ENCODE results near the gene SEMG2.
A peak's percentile ranks its signal among the peaks of the same experiment; 100 is the strongest.

Gene SEMG2

DNA sequence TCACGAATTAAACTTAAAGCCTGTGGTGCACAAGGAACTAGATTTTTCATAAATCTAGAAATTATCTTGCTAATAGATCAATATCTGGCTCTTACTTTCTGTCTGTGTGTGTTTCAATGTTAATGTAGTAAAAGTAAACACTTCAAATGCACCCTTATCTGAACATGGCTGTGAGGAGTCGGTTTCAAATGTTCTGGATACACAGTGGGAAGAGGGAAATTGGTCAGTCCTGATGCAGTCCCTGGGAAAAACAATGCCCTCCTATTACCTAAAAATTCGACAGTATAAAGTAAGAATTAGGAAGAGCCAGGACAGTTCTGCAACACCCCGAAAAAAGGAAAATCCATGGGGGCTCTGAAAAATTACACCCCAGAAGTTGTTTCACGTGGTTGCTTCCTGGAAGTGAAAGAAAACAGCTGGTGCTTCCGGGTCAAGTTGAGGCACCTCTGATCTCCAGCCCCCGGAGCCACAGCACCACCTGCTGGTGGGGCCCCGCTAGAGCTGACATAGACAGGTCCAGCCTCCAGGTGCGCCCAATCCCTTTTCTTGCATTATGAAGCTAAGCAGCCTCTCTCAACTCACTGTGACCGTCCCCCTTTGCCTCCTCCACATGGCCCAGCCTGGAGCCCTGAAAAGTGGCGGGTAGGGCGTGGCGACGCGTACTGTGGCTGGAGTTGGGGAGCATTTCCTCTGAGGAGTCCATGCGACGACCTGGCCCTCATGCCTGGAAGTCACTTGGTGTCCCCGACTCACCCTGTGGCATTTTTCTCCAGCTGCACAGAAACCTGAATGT lies 8.3 kb downstream of the SEMG2 start:
- no peak for DNase-seq (ENCODE audit: low read depth)

GRCh38 chr20:45230631-45231030 lies 9.5 kb downstream of the SEMG2 start:
- no peak for DNase-seq (ENCODE audit: low read depth)

DNA sequence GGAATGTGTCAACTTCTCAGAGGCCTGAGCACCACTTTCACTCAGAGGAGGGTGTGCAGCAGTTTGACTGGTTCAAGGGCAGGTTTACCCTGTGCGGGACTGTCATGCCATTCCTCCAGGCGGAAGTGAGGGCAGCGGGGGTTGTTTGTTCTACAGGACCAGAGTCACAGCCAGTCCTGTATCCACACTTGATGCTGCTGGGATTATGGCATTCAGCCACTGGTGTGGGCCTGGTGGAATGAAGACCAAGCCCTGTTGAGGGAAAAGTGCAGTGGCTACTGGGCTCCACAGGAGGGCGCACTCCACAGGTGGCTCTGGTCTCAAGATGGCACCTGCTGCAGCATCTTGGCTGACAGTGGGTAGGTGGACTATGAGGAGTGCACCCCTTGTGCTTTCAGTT lies 14.8 kb downstream of the SEMG2 start:
- no peak for DNase-seq (ENCODE audit: low read depth)

GRCh38 chr20:45238139-45238538 lies 17.0 kb downstream of the SEMG2 start:
- DNase-seq (ENCODE audit: low read depth), result no peak

DNA sequence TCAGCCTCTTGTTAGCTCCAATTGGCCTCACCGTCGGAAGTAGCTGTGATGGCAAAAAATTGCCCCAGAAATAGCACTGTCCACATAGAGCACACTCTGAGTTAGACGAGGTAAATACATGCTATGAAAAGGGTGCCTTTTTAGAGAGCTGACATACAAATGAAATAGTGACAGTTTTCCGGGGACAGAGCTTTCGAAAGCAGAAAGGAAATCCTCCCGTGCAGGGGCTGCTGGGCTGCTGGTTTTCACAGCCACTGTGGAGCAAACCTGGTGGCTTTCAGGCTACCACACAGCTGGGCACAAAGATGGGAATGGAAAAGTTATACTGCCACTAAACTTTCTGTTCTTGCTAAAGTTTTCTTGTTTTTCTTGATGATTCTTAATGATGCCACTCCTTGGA lies 24.9 kb downstream of the SEMG2 start:
- DNase-seq (ENCODE audit: low read depth), result no peak

DNA sequence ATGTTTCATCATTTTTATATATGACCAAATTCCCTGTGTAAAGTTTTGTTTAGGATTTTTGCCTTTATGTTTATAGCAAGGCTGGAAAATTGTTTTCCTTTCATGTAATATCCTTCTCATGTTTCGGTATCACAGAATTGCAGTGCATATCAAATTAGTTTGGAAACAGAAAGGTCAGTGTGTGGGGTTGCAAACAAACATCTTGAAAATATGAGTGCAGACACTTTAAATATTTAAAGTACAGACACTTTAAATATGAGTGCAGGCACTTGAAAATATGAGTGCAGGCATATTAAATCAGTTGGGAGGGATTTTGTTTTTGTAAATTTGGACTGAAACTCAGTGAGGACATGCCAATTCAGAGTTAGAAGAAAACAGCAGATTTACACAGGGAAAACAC lies 26.7 kb downstream of the SEMG2 start:
- no peak for DNase-seq (ENCODE audit: low read depth)

DNA sequence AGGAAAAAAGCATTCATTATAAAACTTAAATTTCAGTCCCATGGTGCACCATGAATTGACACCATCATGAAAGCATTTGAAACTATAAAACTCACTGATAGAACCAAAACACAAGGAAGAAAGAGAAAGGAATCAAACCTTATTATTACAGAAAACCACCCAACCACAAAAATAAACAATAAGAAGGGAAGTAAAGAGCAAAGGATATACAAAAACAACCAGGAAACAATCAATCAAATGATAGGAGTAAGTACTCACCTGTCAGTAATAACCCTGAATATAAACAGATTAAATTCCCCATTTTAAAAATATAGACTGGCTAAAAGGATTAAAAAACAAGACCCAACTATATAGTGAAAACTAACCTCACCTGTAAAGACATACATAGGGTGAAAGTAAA lies 27.4 kb downstream of the SEMG2 start:
- DNase-seq (ENCODE audit: low read depth), result no peak

DNA sequence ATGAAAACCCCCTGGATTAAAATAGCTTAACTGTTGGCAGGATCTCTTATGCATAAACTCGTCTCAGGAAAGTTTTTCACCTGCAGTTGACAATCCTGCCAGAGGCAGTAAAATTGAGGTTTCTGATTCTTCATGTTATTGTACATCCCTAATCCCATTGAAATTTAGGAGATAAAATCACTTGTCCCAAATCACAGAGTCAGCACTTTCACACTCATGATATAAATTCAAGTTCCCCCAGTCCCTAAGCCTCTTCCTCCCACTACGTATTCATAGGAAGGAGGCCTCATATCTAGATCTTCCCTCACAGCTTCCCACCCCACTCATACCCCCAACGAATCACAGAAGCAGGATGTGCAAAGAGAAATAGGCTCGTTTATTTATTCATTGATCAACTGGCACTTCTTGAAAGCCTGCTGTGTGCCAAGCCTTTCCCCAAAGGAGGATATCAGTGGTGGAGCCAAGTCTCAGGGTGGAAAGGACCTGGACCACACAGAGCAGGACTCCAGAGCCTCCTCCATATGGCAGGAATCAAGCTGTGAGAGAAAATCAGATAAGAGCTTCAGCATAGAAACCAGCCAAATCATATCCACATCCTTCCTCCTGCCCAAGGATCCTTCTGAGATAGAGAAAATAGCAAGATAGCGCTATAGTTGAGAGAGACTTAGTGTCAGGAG lies 30.8 kb downstream of the SEMG2 start:
- DNase-seq (ENCODE audit: low read depth), result no peak

GRCh38 chr20:45253261-45253660 lies 32.1 kb downstream of the SEMG2 start:
- DNase-seq (ENCODE audit: low read depth), result no peak

- DNase-seq (ENCODE audit: low read depth), result peak; percentile 89
Observed at GRCh38 chr20:45254383-45255262, 33.5 kb downstream of the SEMG2 start, which contains the start of gene SLPI. Gene SLPI, minus strand, starts transcription at chr20:45254564. Its CDS starts 21 bp downstream, at chr20:45254543.

- no peak for DNase-seq (ENCODE audit: low read depth)
Observed at GRCh38 chr20:45257161-45257560, 36.0 kb downstream of the SEMG2 start.

DNA sequence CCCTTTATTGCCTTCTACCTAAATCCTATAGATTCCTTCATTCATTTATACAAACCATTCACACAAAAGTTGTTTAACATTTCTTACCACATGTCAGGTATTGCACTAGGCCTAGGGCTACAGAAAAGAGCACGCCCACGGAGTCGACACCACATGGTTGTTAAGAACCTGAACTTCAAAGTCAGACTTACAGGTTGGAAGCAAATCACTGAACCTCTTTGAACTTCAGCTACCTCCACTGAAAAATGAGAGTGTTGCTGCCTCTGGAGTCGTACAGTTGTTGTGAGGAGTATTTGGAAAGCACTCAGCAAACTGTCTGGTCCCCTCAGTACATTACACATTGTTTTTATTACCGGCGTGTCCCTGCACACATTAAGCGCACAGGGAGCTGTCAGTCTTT lies 36.5 kb downstream of the SEMG2 start:
- no peak for DNase-seq (ENCODE audit: low read depth)

- DNase-seq (ENCODE audit: low read depth), result no peak
Observed at GRCh38 chr20:45258259-45258658, 37.1 kb downstream of the SEMG2 start.

GRCh38 chr20:45258664-45259063 lies 37.5 kb downstream of the SEMG2 start:
- no peak for DNase-seq (ENCODE audit: low read depth)

DNA sequence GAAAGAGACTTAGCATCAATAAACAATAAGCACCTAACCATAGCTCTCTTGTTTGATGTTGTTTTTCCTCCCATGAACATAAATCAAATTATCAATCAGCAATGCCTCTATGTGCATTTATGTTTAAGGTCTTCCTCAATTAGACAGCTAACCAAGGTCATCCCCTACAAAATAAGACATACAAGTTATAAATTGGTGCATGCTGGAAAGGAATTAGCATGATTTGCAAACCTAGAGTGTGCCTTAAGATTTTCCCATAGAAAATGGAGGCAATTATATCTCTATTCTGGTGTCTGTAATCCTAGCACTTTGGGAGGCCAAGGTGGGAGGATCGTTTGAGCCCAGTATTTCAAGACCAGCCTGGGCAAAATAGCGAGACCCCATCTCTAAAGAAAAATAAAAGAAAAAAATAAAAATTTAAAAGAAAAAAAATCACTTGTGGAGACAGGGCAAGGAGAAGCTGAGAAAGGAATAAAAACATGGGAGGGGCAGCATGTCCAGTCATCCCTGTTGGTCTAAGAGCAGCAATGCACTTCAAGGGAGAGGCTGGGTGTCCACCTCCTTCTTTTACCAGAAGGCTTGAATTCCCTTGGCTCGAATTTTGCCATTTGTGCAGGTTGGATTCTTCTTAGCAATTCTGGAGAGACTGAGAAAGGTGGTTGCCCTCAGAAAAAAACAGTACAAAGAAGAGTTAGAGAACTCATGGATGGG lies 42.5 kb downstream of the SEMG2 start:
- DNase-seq (ENCODE audit: low read depth), result no peak

DNA sequence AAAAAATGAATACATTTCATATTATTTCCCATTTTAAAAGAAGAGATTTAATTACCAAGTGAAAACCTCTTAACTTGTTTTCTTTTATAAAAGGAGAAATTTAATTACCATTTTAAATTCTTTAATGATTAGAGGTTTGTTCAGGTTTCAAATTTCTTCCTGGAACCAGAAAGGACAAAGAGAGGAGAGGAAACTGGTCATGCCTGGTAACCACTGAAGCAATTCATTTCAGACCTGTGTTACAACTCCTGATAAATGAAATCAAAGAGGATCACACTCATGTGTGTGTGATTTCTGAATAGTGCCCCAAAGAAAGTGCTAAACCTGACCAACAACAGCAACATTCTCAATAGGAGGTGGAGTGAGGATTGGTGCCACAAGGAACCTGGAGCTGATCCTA lies 45.8 kb downstream of the SEMG2 start:
- DNase-seq (ENCODE audit: low read depth), result peak; percentile 21

GRCh38 chr20:45268531-45268930 lies 47.4 kb downstream of the SEMG2 start:
- DNase-seq (ENCODE audit: low read depth), result peak; percentile 32

GRCh38 chr20:45269056-45269455 lies 47.9 kb downstream of the SEMG2 start:
- DNase-seq (ENCODE audit: low read depth), result no peak

DNA sequence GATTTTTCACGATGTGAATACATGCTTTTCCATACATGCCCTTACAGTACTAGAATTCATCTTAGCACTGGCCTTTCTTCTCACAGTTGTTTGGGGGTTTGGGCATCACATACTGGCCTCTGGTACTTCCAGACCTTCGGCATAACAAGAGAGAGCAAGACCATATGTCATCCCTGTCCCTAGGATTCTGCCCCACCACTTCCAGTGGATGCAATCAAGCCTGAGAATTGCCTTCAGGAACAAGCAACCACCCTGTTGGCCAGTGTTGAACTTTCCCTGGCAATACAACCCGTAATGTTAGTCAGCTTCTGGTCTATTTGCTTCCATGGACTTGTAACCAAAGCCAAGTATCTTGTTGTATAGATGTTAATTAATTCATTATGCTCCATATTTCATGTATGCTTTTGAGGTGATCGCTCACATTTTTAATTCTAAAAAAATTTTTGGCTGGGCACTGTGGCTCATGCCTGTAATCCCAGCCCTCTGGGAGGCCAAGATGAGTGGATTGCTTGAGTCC lies 48.6 kb downstream of the SEMG2 start:
- DNase-seq (ENCODE audit: low read depth), result no peak
